Spleen (tissue), 7 donors: Measurements from ENCODE around the gene ZBTB34.

ENCODE experiments used
- CTCF ChIP-seq, 11 experiments: fragments of 200-600 bp in 7 of 11; fragments of 450-650 bp in 4 of 11; sonication (generic) in 4 of 11; IDR thresholded peaks in 8 of 11; conservative IDR thresholded peaks in 3 of 11; 1 replicate in 7 of 11; 2 replicates in 4 of 11; pipeline versions ENCODE4 v1.4.0 to v1.8.0; 2016 to 2021; ENCODE audit warnings: antibody characterized with exemption in 11 of 11, inconsistent platforms in 4 of 11, mild to moderate bottlenecking in 1 of 11
- POLR2A ChIP-seq, 3 donors: fragments of 450-650 bp; IDR thresholded peaks; one replicate each; pipeline ENCODE4 v1.5.1; 2017; ENCODE audit warnings: antibody characterized with exemption in 3 of 3, mild to moderate bottlenecking in 1 of 3
- POLR2AphosphoS5 ChIP-seq, 3 donors: sonication (generic); formaldehyde crosslinking; IDR thresholded peaks; one replicate each; pipeline ENCODE4 v1.5.1; 2017; ENCODE audit warnings: antibody characterized with exemption in 3 of 3
- donor health status: DM: no; HTN: no; CAD: no; lungs with moderate emphysema.
- donor health status: DM: no; HTN: no; CAD: no.
- donor health status: DM: no; HTN: no; CAD: no.

DNA sequence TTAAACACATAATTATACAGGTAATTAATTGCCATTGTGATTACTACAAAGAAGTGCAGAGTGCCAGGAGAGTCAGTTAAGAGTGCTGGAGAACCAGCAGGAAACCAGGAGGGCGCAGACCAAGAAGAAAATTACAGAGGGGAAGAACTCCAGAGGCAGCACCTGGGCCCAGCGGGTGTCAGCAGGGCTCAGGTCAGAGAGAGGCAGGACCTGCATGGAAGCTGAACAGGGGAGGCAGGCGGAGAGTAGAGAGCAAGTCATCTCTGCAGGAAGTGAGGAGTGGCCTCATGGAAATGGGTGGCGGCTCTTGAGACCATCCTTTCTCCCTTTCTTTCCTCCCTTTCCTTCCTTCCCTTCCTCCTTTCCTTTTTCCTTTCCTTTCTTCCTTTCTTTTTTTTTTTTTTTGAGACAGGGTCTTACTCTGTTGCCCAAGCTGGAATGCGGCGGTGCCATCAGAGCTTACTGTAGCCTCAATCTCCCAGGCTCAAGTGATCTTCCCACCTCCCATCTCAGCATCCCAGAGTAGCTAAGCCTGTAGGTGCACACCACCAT is 4.0 kb upstream of the ZBTB34 start:
- TF ChIP-seq POLR2AphosphoS5 (IDR thresholded peaks at IDR 0.05) (no peak), CTCF (IDR thresholded peaks at IDR 0.05 in 8 of 11, conservative IDR thresholded peaks at IDR 0.05 in 3 of 11) (no peak), POLR2A (IDR thresholded peaks at IDR 0.05) (no peak)
